Mucosa of gallbladder (tissue), 1 donor: ENCODE data around the gene CACHD1. TPM values are rescaled to one million over a fixed set of nuclear protein-coding genes. Genes with fewer than 3 reads are reported as not detected.
"Not testable (repeated sequence)": the region's sequence is repeated elsewhere in the genome, so short reads cannot be mapped to it uniquely, and the experiment has no call there.

Experiments used
- DNase-seq: peaks from one replicate; pipeline ENCODE4 v3.0.0-alpha.2; 2020; ENCODE audit warnings: low spot score
- total RNA-seq: library from RNA; stranded (reverse); gene quantifications from one replicate; pipeline ENCODE4 v1.2.1, GENCODE V29; 2021
- donor health status: DM: no; HTN: no; CAD: no.

The CACHD1 gene
- total RNA-seq, 1 donor from 2014 or later, result 3.8 TPM

DNA sequence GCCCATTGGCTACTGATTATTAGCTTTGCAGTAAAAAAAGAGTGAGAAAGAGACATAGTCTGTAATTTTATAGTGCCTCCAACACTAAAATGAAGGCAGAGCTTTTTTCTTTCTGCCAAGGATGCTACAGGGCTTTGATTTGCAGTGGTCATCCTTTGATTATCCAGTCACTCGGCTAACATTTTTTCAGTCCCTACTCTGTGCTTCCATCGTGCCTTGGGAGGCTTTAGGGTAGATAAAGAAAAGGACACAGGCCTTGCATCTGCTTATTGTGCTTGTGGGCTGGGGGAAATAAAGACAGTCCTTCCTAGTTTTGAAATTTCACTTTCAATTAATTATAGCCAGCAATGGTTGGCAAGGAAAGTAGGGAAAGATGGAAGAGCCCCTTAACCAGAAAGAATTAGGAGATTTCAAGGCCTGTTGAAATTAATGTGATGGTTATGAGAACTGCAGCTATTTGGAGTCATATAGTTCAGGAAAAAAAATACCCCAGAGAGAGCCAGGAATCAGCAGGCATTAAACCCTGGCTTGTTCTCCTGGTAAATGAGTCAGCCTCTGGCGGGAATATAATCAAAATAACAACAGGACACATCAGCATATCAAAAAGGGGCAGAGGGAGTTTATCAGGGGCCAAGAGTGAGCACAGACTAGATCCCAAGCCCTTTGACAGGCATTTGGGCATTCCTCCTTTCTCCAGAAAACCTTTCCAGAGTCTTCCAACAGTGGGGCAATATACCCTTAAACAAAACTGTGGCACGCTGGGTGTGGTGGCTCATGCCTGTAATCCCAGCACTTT is 27.4 kb downstream of the CACHD1 start:
- DNase-seq, result no peak

DNA sequence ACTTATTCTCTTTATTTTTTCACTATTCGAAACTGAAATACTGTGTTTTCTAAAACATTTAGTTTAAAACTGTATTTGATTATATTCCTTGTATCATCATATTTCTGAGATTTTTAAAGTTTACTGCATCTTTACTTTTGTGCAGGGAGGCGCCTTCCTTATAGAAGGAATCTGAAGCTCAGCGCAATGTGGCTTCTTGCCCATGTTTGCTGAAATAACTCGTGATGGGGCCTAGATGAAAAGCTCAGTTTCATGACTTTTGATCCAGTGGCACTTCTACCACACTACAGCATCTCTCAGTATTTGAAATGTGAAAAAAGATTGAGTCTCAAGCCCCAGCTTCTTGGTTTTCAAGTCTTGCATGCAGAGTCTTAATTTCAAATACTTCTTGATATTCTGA is 28.4 kb downstream of the CACHD1 start:
- no peak for DNase-seq

DNA sequence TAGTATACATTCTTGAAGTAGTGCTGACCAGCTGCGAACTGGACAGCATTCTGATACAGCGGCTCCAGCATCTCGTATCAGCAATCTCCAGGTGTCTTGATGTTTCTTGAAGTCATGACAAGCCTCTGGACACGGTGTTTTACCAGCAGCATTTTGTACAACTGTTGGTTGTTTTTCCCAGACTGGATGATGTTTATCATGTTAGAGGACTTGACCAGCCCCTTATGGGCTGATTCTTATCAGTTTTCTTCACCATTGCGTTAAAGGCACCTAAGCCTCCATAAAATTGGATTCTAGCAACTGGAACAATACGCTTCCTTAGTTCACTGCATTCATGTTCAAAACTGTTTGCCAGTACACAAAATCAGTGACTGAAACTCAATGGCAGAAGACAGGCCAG is 29.1 kb downstream of the CACHD1 start:
- DNase-seq, result no peak

DNA sequence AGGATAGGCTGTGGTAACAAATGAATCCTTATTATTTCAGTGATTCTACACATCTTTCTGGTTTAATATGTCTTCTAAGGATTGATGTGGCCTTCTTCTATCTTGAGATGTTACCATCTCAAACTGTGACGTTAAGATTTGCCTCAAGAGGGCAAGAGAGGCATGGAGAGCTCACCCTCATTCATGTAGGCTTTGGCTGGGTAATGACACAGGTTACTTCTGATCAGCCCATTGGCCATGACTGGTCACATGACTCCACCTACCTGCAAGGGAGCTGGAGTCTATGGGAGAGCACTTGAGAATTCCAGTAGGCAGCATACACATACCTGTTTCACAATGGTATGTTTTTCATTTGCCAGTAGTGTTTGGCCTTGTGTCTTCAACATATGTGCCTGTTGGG is 30.0 kb downstream of the CACHD1 start:
- no peak for DNase-seq

DNA sequence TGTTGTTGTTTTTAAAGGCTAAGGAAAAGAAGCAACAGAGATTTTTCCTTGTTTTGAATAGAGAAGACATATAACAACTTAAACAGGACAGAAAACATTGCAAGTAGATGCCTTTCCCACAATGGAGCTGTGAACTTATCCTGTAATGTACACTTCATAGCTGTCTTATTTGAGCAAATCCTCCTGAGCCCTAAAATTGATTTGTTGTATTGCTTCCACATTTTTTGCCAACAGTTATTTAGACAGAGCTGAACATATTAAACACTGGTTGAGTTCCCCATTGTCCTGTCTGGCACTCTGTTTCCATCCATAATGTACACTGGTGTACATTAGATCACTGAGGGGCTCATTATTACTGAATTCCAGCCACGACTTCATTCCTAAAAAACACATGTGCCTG is 32.2 kb downstream of the CACHD1 start:
- DNase-seq, result no peak

DNA sequence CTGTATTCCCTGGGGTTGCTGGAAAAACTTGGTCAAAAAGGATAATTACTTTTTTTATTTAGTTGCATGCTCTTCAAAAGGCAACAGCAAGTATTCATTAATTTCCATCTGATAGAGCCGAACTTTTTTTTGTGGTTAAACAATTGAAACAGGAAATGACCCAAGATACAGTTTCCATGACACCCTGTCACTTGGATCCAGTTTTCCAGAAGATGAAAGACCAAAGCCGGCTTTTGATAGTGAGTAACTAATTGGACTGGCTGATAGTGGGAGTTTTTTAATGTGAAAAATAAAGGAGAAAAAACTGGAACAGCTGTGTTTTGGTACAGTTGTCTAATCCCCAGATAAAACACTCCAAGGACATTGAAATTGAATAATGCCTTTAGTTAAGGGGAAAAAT is 33.0 kb downstream of the CACHD1 start:
- no peak for DNase-seq

DNA sequence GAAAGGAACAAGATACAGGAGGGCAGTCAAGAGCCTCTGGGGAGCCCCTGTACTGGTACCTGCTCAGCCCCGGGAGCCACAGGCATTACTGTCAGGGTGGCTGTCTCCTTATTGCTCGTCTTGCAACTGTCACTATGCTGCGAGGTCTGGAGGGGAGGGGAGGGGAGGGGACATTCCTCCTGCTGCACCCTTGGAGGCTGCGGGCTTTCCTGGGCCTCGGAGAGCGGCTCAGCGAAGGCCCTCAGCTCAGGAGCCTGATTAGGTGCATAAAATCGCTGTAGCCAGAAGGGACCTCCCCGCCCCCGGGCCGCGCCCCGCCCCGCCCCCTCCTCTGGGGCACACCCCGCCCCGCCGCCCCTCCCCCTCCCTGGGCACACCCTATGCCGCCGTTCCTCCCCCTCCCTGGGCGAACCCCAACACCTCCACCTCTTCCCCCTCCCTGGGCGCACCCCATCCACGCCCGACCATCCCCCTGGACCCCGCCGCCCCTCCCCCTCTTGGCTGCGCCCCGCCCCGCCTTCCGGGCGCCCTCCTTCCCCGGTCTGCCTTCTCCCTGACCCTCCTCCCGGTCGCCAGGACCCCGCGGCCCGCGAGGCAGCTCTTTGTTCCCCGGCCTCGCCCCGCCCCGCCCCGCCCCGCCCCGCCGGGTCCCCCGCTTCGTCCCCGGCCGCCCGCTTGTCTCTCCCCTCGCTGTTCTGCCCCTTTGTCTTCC is 35.5 kb downstream of the CACHD1 start:
- DNase-seq, result no peak

DNA sequence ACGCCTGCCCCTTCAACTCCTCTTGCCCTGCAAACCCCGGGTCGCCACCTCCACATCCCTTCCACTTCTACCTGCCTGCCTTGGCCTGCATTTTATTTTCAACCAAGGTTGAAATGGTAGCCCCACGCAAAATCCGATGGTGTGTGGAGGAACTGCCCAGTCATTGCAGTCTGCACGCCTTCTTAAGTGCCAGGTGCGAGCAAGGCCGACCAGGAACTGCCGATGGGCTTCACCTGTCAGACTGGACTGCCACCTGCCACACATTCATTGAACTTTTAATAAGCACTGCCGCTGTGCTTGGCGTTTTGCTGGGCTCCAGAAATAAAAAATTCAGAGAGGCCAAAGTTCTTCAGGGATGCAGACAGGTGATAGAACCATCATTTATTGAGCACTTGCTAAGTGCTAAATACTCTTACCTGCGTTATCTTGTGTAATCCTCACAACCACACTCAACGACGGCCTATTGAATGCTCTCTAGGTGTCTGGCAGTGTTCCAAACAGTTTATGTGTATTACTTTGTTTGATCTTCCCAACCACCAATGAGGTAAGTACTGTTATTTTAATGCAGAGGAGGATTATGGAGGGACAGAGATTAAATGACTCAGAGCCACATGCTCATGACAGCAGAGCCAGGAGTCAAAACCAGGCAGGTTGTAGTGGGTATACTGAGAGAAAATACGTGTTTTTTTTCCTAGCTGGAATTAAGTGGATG is 36.2 kb downstream of the CACHD1 start:
- no peak for DNase-seq

DNA sequence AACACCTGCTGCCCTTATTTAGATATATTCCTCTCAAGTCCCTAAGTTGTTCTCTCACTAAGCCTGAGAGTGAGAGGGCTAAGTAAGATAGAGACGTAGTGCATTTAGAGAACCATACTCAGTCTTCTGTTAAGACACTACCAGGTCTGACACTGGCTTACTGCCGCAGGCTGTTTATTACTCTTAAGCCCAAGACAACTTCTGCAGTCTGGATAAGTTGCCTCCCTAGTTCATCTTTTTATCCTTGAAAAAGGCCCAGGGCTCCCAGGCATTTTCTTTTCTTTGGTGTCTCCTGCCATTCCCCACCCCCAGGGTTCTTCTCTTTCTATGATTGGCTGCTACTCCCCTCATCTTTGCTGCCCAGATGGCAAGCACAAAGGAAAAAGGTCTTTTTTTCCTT is 38.7 kb downstream of the CACHD1 start:
- DNase-seq, result no peak

DNA sequence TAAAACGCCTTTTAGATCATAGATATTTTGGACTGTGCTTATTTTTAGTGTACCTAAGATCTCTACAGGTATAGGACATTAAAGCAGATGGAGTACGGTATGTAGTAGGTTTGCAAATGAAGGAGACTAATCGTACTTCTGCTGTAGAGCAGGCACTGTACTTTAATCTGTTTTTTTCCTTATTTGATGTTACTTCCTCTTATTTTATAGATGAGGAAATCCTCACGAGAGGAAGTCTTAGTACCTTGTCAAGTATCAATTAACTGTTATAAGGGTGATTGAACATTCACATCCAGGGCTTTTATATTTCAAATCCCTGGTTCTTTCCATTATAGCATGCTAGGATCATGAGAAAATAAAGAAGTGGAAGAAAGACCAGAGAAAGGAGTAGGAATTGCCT is 41.1 kb downstream of the CACHD1 start:
- DNase-seq, result no peak

DNA sequence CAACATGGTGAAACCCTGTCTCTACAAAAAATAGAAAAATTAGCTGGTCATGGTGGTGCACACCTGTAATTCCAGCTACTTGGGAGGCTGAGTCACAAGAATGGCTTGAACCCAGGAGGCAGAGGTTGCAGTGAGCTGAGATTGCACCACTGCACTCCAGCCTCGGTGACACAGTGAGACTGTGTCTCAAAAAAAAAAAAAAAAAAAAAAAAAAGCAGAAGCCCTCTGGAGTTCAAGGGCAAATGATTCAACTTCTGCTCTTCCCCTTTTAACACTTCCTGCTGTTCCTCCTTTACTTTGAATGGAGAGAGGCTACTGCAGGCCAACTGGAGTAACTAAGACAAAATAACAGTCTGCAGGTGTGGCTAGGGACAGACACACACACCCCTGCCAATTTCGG is 42.3 kb downstream of the CACHD1 start:
- DNase-seq, result not testable (repeated sequence)

DNA sequence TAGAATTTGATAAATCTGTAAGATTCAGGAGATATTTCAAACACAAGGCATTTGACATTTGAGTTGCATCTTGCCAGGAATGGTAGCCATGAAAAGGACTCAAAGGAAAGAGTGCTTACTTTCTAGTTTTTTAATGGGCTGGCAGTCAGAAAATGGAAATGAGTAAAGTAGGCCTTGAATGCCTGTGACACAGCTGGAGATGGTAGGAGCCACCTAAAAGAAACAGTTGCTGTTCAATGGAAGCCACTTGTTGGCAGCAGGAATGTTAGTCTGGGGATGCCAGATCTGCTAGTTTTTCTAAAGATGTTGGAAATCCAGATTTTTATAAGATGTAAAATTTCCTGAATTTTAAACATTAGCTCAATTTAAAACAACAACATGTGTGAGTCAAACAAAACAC is 43.6 kb downstream of the CACHD1 start:
- DNase-seq, result no peak

DNA sequence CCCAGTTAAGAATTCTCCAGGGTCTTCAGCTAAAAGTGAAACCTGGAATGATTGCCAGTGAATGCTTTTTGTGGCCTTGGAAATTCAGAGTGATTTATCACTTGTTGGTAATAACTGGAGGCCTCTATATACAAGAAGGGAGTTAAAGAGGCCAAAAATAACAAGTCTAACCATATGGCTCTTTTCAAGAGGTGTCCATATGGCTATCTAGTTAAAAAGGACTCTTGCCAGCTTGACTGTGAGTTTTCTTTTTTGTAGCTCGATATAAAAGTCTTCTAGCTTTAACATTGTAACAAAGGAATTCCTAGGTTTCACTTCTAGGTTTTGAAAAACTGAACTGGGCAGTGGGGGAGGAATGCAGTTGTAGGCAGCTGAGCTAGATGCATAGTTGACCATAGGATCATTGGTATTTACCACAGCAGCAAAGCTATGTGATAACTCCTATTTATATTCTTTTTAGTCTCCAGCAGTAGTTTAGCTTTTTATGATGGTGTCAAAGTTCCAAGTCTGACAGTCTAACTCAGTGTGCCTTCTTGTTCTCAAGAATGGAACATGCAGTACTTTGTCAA is 44.4 kb downstream of the CACHD1 start:
- DNase-seq, result no peak

DNA sequence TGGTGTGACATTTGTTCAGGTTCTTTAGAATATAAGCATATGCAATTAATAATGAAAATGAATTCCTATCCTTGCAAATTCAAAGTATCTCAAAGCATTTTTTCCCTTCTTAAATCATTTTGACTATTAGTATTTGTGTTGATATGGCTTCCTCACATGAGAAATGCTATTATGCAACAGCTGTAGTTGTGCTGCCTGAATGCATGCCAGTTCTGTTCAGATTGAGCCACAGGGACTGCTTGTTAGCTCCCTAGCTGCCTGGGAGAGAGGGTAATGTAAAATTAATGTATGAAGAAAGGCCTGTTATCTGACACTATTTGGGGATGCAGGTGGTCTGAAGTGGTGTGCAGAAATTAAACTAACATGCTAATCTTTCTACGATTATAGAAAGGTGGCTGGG is 45.5 kb downstream of the CACHD1 start:
- DNase-seq, result peak; percentile 25

DNA sequence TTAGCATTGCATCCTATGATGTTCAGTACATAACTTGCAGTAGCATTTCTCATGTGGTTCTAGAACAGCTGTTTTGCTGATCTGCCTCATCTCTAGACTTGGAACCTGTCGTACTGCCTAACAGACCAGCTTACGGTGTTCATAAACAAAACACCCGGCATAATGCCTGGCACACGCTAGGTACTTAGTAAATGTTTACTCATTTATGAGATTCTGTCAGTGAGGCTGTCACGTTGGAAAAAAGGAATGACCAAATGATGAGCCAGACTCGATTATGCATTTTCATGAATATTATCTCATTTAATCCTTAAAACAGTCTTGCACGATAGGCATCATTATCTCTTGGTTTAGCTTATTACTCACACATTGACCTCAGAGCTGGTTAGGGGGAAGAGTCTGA is 46.4 kb downstream of the CACHD1 start:
- DNase-seq, result no peak

DNA sequence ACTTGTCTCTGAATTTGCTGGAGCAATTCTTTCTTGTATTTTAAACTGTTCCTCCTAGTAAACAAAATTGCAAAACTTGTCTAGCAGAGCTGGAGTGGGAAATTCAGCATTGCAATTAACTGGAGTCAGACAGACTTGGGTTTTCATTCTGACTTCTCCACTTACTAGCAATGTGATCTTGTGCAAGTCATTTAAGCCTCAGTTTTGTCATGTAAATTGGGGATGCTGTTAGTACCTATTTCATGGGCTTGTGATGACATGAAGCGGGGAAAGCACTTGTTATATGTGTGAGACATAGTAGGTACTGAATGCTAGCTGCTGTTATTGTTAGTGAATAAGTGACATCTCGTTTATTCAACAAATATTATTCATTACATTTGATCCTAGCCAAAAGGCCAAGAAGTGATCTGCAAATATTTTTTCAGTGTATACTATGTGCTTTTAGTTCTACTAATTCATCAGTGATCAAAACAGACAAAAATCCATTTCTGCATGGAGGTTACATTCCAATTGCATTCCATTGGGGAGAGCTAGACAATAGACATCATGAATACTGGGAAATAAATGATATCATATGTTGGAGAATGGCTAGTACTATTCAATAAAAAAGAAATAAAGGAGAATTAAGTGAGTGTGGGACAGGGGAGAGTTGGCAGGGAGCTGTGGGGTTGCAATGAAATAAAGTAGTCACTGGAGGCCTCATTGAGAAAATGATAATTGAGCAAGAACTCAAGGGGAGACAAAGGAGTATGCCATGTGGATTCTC is 47.1 kb downstream of the CACHD1 start:
- no peak for DNase-seq

DNA sequence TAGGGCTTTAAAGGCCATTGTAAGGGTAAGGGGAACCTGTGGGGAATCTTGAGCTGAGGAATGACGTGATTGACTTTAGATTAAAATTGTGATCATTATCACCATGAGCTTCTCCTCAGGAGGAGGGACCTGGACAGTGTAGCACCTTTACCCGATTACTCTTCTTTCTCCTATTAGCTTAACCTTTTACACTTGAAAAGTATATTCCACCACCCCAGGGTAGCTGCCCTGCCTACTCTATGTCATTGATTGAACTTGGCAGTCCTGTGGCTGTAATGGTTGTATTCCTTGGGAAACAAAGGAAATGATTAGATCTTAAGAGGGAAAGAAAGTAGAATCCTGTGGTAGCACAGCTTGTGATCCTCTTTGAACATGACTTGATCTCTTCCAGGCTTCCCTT is 47.7 kb downstream of the CACHD1 start:
- DNase-seq, result no peak

DNA sequence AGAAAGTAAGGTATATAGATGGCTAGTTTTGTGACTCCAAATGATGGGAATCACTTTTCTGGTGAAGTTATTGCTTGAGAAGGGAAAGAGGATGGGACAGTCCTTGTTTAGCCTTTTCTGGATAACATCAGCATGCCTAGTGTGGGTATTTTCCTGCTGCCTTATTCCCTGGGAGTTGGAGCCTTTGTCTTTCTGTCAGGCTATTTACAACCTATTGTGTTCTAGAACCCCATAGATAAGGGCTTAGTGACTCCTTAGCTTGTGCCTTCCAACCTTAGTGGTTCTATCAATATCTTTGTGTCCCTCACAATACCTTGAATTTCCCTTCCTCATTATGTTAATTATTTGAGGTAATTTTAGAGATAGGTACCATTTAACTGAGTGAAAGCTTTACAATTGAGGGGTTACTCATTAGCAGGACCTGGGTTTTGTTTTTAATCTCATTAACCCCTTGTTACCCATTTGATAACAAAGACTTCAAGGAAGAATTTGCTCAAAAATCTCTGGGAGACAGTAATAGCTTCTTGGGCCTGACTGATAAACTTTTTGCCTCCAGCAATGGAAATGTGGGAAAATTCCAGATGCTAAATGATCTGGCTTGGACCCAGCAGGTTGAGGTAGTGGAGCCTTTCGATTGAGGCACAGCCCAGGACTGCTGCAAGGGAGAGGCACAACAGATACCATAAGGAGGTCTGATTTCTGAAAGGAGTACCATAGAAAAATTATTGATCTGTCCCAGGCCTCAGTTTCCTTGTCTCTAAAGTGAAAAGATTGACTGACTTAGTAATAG is 49.0 kb downstream of the CACHD1 start:
- no peak for DNase-seq

DNA sequence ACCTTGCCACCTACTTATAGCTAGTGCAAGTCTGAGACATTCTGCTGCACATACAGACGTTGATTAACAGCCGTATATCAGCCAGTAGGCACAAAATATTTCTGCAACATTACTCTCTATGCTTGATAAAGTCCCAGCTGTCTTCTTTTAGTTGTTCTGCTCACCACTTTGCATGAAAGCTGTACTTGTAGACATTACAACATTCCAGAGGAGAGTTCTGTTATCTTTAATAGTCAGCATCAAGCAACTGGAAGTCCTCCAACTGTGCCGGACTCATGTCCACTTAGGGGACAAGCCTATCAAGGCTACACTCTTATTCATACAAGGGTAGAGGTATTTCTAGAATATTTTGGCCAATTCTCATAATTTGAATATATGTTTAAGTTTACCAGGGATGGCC is 50.0 kb downstream of the CACHD1 start:
- no peak for DNase-seq

DNA sequence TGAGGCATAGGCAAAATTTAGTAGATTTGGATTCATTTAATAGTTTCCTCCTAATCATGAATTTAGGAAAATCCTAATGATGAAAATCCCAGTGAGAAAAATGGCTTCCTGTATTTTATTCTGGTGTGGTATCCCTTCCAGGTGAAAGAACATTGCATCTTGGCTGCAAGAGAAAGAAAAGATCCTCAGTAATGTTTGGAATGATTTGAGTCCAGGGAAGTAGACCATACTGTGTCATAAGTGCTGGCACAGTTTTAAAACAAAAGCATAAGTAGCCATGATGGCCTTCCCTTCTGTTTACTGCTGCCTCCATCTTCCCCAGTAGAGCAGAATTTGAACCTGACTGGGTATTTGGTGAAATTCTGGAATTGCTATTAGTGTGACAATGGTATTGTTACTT is 52.8 kb downstream of the CACHD1 start:
- no peak for DNase-seq
